ENCODE data around the gene CHST8. TPM values are rescaled to one million over a fixed set of nuclear protein-coding genes. Genes with fewer than 3 reads are reported as not detected.

Gene CHST8
- polyA plus RNA-seq, 1 of the 3 experiments (the other 2 are of a cell fraction): 0.05 TPM

DNA sequence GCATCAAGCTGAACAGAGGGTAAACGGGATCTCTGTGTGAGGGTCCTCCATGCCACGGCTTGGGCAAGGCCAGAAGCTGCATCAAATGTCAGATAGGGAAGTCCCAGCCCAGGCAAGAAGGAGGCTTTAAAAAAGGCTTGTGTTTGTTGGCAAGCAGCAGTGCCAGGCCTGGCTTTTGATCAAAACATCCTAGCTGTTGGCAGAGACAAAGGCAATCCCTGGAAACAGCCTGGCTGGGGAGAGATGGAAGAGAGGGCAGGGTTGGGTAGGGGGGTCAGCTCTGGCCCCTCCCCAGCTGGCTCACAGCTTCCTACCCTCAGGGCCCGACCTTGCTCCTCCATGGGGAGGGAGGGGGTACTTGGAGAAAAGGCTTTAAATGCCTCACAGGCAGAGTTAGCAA, 113.2 kb downstream of the CHST8 start:
- ChIA-PET POLR2A (interaction anchor here (1.2 kb wide), 1 partner anchor 9 kb away, joined by 3 read pairs; no protein-coding TSS in a partner anchor), CTCF (interaction anchor here (0.8 to 1.5 kb wide), 5 partner anchors 9 to 411 kb away, joined by 3 to 4 read pairs (median 3); no protein-coding TSS in a partner anchor)
- Histone ChIP-seq H4K20me1 (ENCODE audit: insufficient read depth) (no peaks in the 10 kb centered on the region), H3K27ac (ENCODE audit: low read depth in 2 of 2, low read length in 1 of 2) (peak overlapping the region in 1 of 2 experiments; percentile 18; a peak in 2 of 4 replicates), H3K4me1 (ENCODE audit: control insufficient read depth in 1 of 2, insufficient read depth in 2 of 2, low read depth in 1 of 2, low read length in 1 of 2) (peaks cover 0 to 20% of the 10 kb centered on the region in 2 experiments; a peak in 1 of 4 replicates), H3K9ac (no peak overlapping the region), H3K9me2 (no peaks in the 10 kb centered on the region), H3K36me3 (replicated peaks in 1 of 2; ENCODE audit: control insufficient read depth in 1 of 2, insufficient read depth in 2 of 2, low read length in 1 of 2) (no peaks in the 10 kb centered on the region), H3K9me3 (no peaks in the 10 kb centered on the region), H3F3A (replicated peaks; ENCODE audit: insufficient read depth) (no peaks in the 10 kb centered on the region), H3K4me2 (no peak overlapping the region), H3K79me2 (ENCODE audit: insufficient read depth) (no peaks in the 10 kb centered on the region), H2AFZ (ENCODE audit: low read depth) (no peak overlapping the region), H3K27me3 (ENCODE audit: insufficient read depth) (no peaks in the 10 kb centered on the region), H3K4me3 (ENCODE audit: low read depth in 2 of 2, low read length in 1 of 2) (no peak overlapping the region)
- peak; percentile 69 for DNase-seq
- WGBS (ENCODE audit: low lambda C conversion rate): 7% methylated on average over 3 of the region's 3 CpGs
- no peak for TF ChIP-seq SMC3 (IDR thresholded peaks at IDR 0.05; ENCODE audit: low read depth, low read length)
- TF ChIP-seq RAD21 (IDR thresholded peaks at IDR 0.05; ENCODE audit: low read length): peak; percentile 4; the same call in 1 of the 2 replicates
- peak in 1 of 2 experiments; percentile 10; a peak in 1 of 4 replicates for TF ChIP-seq EP300 (IDR thresholded peaks at IDR 0.05; ENCODE audit: borderline replicate concordance in 1 of 2, low read depth in 1 of 2, low read length in 1 of 2)
- TF ChIP-seq RCOR1 (IDR thresholded peaks at IDR 0.05; ENCODE audit: low read length): 0 out of 2 replicates have a peak, but pooled peaks have one; percentile 27
- TF ChIP-seq, protein P1, sequence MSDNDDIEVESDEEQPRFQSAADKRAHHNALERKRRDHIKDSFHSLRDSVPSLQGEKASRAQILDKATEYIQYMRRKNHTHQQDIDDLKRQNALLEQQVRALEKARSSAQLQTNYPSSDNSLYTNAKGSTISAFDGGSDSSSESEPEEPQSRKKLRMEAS (IDR thresholded peaks at IDR 0.05; ENCODE audit: low read depth): no peak
- TF ChIP-seq CHD2 (IDR thresholded peaks at IDR 0.05; ENCODE audit: low read length, partially characterized antibody): peak; percentile 11

DNA sequence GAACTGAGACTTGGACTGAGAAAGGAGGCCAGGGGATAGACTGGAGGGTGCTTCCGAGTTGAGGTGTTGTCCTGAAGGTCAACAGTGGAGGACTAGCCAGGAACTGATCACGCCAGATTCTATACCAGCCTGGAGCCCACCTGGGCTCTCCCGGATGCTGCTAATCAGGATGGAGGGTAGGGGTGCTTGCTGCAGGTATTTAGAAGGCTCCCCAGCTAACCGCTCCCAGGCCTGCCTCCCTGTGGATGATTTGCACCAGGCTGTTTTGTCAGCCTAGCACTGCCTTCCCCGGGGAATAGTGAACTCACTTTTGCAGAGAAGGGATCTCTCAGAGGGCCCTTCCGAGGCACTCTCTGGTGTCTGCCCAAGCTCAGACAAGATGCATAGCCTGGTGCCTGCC, 114.4 kb downstream of the CHST8 start:
- Histone ChIP-seq H2AFZ (ENCODE audit: low read depth) (no peak overlapping the region), H3K79me2 (ENCODE audit: insufficient read depth) (no peaks in the 10 kb centered on the region), H3K9ac (no peak overlapping the region), H3K4me2 (no peak overlapping the region), H3K4me1 (ENCODE audit: control insufficient read depth in 1 of 2, insufficient read depth in 2 of 2, low read depth in 1 of 2, low read length in 1 of 2) (peaks cover 0 to 20% of the 10 kb centered on the region in 2 experiments; a peak in 1 of 4 replicates), H3K9me3 (no peaks in the 10 kb centered on the region), H3K9me2 (no peaks in the 10 kb centered on the region), H3K4me3 (ENCODE audit: low read depth in 2 of 2, low read length in 1 of 2) (no peak overlapping the region), H3F3A (replicated peaks; ENCODE audit: insufficient read depth) (no peaks in the 10 kb centered on the region), H3K27me3 (ENCODE audit: insufficient read depth) (no peaks in the 10 kb centered on the region), H3K36me3 (replicated peaks in 1 of 2; ENCODE audit: control insufficient read depth in 1 of 2, insufficient read depth in 2 of 2, low read length in 1 of 2) (no peaks in the 10 kb centered on the region), H4K20me1 (ENCODE audit: insufficient read depth) (no peaks in the 10 kb centered on the region), H3K27ac (ENCODE audit: low read depth in 2 of 2, low read length in 1 of 2) (no peak overlapping the region)
- ChIA-PET CTCF (interaction anchor here (1.1 to 1.5 kb wide), 3 partner anchors 12 to 409 kb away, joined by 3 to 5 read pairs (median 3); no protein-coding TSS in a partner anchor), POLR2A (no interaction called here)
- 28% methylated on average over 6 of the region's 6 CpGs for WGBS (ENCODE audit: low lambda C conversion rate)
- no peak for DNase-seq
- TF ChIP-seq EZH2phosphoT487 (IDR thresholded peaks at IDR 0.05; ENCODE audit: borderline replicate concordance, low read depth) (no peak), GABPA (IDR thresholded peaks at IDR 0.05; ENCODE audit: low read depth) (no peak), RAD21 (IDR thresholded peaks at IDR 0.05; ENCODE audit: low read length) (no peak), NRF1 (IDR thresholded peaks at IDR 0.05; ENCODE audit: low read depth, low read length) (no peak), FOSL2 (IDR thresholded peaks at IDR 0.05; ENCODE audit: borderline replicate concordance, low read depth) (no peak), MXI1 (IDR thresholded peaks at IDR 0.05; ENCODE audit: low read depth, low read length) (no peak)
- TF ChIP-seq, protein P2, sequence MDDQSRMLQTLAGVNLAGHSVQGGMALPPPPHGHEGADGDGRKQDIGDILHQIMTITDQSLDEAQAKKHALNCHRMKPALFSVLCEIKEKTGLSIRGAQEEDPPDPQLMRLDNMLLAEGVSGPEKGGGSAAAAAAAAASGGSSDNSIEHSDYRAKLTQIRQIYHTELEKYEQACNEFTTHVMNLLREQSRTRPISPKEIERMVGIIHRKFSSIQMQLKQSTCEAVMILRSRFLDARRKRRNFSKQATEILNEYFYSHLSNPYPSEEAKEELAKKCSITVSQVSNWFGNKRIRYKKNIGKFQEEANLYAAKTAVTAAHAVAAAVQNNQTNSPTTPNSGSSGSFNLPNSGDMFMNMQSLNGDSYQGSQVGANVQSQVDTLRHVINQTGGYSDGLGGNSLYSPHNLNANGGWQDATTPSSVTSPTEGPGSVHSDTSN (IDR thresholded peaks at IDR 0.05): no peak
- TF ChIP-seq, protein P3, sequence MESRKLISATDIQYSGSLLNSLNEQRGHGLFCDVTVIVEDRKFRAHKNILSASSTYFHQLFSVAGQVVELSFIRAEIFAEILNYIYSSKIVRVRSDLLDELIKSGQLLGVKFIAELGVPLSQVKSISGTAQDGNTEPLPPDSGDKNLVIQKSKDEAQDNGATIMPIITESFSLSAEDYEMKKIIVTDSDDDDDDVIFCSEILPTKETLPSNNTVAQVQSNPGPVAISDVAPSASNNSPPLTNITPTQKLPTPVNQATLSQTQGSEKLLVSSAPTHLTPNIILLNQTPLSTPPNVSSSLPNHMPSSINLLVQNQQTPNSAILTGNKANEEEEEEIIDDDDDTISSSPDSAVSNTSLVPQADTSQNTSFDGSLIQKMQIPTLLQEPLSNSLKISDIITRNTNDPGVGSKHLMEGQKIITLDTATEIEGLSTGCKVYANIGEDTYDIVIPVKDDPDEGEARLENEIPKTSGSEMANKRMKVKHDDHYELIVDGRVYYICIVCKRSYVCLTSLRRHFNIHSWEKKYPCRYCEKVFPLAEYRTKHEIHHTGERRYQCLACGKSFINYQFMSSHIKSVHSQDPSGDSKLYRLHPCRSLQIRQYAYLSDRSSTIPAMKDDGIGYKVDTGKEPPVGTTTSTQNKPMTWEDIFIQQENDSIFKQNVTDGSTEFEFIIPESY (IDR thresholded peaks at IDR 0.05; ENCODE audit: borderline replicate concordance, low read depth): no peak
- TF ChIP-seq, protein P4, sequence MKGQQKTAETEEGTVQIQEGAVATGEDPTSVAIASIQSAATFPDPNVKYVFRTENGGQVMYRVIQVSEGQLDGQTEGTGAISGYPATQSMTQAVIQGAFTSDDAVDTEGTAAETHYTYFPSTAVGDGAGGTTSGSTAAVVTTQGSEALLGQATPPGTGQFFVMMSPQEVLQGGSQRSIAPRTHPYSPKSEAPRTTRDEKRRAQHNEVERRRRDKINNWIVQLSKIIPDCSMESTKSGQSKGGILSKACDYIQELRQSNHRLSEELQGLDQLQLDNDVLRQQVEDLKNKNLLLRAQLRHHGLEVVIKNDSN (IDR thresholded peaks at IDR 0.05; ENCODE audit: borderline replicate concordance, low read depth): no peak
- TF ChIP-seq, protein P5, sequence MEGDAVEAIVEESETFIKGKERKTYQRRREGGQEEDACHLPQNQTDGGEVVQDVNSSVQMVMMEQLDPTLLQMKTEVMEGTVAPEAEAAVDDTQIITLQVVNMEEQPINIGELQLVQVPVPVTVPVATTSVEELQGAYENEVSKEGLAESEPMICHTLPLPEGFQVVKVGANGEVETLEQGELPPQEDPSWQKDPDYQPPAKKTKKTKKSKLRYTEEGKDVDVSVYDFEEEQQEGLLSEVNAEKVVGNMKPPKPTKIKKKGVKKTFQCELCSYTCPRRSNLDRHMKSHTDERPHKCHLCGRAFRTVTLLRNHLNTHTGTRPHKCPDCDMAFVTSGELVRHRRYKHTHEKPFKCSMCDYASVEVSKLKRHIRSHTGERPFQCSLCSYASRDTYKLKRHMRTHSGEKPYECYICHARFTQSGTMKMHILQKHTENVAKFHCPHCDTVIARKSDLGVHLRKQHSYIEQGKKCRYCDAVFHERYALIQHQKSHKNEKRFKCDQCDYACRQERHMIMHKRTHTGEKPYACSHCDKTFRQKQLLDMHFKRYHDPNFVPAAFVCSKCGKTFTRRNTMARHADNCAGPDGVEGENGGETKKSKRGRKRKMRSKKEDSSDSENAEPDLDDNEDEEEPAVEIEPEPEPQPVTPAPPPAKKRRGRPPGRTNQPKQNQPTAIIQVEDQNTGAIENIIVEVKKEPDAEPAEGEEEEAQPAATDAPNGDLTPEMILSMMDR (IDR thresholded peaks at IDR 0.05): no peak

Measured in SK-N-SH (cell line).